ENCODE measurements around the gene KRT2. TPM values are rescaled to one million over a fixed set of nuclear protein-coding genes. Genes with fewer than 3 reads are reported as not detected.

The KRT2 gene
- total RNA-seq, 1 donor from 2014 or later, result not detected

- DNase-seq, result no peak
- H3K9me3 ChIP-seq (replicated peaks), result no peaks in the 10 kb centered on the region
- intact Hi-C loops (cut with micrococcal nuclease), result no loop called here
These were observed 33.8 kb downstream of the KRT2 start, which contains the start of gene KRT73 for GRCh38 chr12:52618216-52618615. TSS of gene KRT73 (minus strand) at chr12:52618559. CDS start at chr12:52618524, 35 bp downstream.

GRCh38 chr12:52617403-52617785, 34.6 kb downstream of the KRT2 start:
- Histone ChIP-seq H3K4me1 (no peaks in the 10 kb centered on the region), H3K9me3 (replicated peaks) (no peaks in the 10 kb centered on the region), H3K36me3 (no peaks in the 10 kb centered on the region), H3K4me3 (no peak overlapping the region), H3K27ac (replicated peaks) (no peak overlapping the region), H3K27me3 (ENCODE audit: low read depth) (peaks cover 61% of the 10 kb centered on the region)
- intact Hi-C loops (cut with micrococcal nuclease), result no loop called here
- no peak for TF ChIP-seq CTCF (IDR thresholded peaks at IDR 0.05; ENCODE audit: borderline replicate concordance)
- no peak for DNase-seq

More at GRCh38 chr12:52618216-52618615, 33.8 kb downstream of the KRT2 start, which contains the start of gene KRT73:
- Histone ChIP-seq H3K27me3 (ENCODE audit: low read depth) (peaks cover 58% of the 10 kb centered on the region), H3K4me1 (no peaks in the 10 kb centered on the region), H3K36me3 (no peaks in the 10 kb centered on the region), H3K27ac (replicated peaks) (no peak within 1 kb of the TSS), H3K4me3 (no peak within 1 kb of the TSS)
- no peak for TF ChIP-seq CTCF (IDR thresholded peaks at IDR 0.05; ENCODE audit: borderline replicate concordance)

- no peak for TF ChIP-seq CTCF (IDR thresholded peaks at IDR 0.05; ENCODE audit: borderline replicate concordance)
- Histone ChIP-seq H3K27me3 (ENCODE audit: low read depth) (peaks cover 66% of the 10 kb centered on the region), H3K27ac (replicated peaks) (no peak overlapping the region), H3K9me3 (replicated peaks) (no peaks in the 10 kb centered on the region), H3K4me3 (no peak overlapping the region), H3K36me3 (no peaks in the 10 kb centered on the region), H3K4me1 (no peaks in the 10 kb centered on the region)
- no peak for DNase-seq
- intact Hi-C loops (cut with micrococcal nuclease), result no loop called here
These were observed 35.2 kb downstream of the KRT2 start for GRCh38 chr12:52616680-52617402.

GRCh38 chr12:52615912-52616311, 36.1 kb downstream of the KRT2 start:
- DNase-seq, result no peak
- no peak overlapping the region for H3K27ac ChIP-seq (replicated peaks)
- no peaks in the 10 kb centered on the region for H3K36me3 ChIP-seq
- peaks cover 66% of the 10 kb centered on the region for H3K27me3 ChIP-seq (ENCODE audit: low read depth)
- intact Hi-C loops (cut with micrococcal nuclease), result no loop called here
- no peaks in the 10 kb centered on the region for H3K9me3 ChIP-seq (replicated peaks)
- no peak for TF ChIP-seq CTCF (IDR thresholded peaks at IDR 0.05; ENCODE audit: borderline replicate concordance)
- H3K4me1 ChIP-seq, result no peaks in the 10 kb centered on the region
- no peak overlapping the region for H3K4me3 ChIP-seq

- no peak overlapping the region for H3K27ac ChIP-seq (replicated peaks)
- no peak for DNase-seq
- intact Hi-C loops (cut with micrococcal nuclease), result no loop called here
- H3K4me1 ChIP-seq, result no peaks in the 10 kb centered on the region
- TF ChIP-seq CTCF (IDR thresholded peaks at IDR 0.05; ENCODE audit: borderline replicate concordance), result no peak
- H3K27me3 ChIP-seq (ENCODE audit: low read depth), result peaks cover 66% of the 10 kb centered on the region
- H3K36me3 ChIP-seq, result no peaks in the 10 kb centered on the region
- H3K4me3 ChIP-seq, result no peak overlapping the region
- H3K9me3 ChIP-seq (replicated peaks), result no peaks in the 10 kb centered on the region
These were observed 36.7 kb downstream of the KRT2 start for GRCh38 chr12:52615208-52615868.
